ENCODE measurements around the gene CAMK1D.

DNA sequence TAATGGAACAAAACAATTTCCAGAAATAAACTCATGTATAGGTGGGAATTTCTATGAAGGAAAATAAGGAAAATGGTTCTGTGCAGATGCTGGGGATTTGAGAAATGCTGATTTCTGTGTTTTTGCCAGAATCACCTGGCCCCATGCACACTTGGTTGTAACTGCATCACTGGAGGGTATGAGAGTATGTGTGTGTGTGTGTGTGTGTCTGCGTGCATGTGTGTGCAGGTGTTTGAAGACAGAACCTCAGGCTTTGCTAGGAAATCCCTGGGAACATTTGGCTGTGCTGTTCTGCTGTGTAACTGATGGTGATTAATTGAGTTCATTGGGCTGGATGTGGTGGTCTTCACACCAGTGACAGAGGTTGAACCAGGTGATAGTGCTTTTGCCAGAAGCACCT is 141.6 kb downstream of the CAMK1D start:
- TF ChIP-seq, protein P1, sequence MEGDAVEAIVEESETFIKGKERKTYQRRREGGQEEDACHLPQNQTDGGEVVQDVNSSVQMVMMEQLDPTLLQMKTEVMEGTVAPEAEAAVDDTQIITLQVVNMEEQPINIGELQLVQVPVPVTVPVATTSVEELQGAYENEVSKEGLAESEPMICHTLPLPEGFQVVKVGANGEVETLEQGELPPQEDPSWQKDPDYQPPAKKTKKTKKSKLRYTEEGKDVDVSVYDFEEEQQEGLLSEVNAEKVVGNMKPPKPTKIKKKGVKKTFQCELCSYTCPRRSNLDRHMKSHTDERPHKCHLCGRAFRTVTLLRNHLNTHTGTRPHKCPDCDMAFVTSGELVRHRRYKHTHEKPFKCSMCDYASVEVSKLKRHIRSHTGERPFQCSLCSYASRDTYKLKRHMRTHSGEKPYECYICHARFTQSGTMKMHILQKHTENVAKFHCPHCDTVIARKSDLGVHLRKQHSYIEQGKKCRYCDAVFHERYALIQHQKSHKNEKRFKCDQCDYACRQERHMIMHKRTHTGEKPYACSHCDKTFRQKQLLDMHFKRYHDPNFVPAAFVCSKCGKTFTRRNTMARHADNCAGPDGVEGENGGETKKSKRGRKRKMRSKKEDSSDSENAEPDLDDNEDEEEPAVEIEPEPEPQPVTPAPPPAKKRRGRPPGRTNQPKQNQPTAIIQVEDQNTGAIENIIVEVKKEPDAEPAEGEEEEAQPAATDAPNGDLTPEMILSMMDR (conservative IDR thresholded peaks at IDR 0.05; ENCODE audit: low read depth, low read length) = no peak
- TF ChIP-seq MXI1 (IDR thresholded peaks at IDR 0.05; ENCODE audit: borderline replicate concordance, low read depth, low read length) (no peak), POLR2A (IDR thresholded peaks at IDR 0.05; ENCODE audit: low read depth, low read length) (no peak), MAZ (IDR thresholded peaks at IDR 0.05; ENCODE audit: borderline replicate concordance, low read depth, low read length) (no peak), MAFK (IDR thresholded peaks at IDR 0.05; ENCODE audit: low read depth, low read length) (no peak), FOS (IDR thresholded peaks at IDR 0.05; ENCODE audit: low read depth, low read length) (no peak), SMC3 (IDR thresholded peaks at IDR 0.05; ENCODE audit: low read depth, low read length) (no peak), RFX5 (IDR thresholded peaks at IDR 0.05; ENCODE audit: low read depth, low read length) (no peak), RAD21 (IDR thresholded peaks at IDR 0.05; ENCODE audit: low read length) (no peak), NFE2L2 (IDR thresholded peaks at IDR 0.05; ENCODE audit: low read depth, low read length) (no peak)
- TF ChIP-seq, protein P2, sequence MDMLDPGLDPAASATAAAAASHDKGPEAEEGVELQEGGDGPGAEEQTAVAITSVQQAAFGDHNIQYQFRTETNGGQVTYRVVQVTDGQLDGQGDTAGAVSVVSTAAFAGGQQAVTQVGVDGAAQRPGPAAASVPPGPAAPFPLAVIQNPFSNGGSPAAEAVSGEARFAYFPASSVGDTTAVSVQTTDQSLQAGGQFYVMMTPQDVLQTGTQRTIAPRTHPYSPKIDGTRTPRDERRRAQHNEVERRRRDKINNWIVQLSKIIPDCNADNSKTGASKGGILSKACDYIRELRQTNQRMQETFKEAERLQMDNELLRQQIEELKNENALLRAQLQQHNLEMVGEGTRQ (IDR thresholded peaks at IDR 0.05; ENCODE audit: low read depth, low read length) = no peak
- TF ChIP-seq, protein P3, sequence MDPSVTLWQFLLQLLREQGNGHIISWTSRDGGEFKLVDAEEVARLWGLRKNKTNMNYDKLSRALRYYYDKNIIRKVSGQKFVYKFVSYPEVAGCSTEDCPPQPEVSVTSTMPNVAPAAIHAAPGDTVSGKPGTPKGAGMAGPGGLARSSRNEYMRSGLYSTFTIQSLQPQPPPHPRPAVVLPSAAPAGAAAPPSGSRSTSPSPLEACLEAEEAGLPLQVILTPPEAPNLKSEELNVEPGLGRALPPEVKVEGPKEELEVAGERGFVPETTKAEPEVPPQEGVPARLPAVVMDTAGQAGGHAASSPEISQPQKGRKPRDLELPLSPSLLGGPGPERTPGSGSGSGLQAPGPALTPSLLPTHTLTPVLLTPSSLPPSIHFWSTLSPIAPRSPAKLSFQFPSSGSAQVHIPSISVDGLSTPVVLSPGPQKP (IDR thresholded peaks at IDR 0.05; ENCODE audit: borderline replicate concordance, low read depth, low read length) = no peak

Data from IMR-90 (cell line).